ENCODE measurements around the gene RILPL1.
"Not testable (repeated sequence)": the region's sequence is repeated elsewhere in the genome, so short reads cannot be mapped to it uniquely, and the experiment has no call there.

RILPL1 gene

GRCh38 chr12:123528858-123529257 is 4.7 kb downstream of the RILPL1 start:
- DNase-seq = no peak

GRCh38 chr12:123526542-123527080 is 6.9 kb downstream of the RILPL1 start:
- no peak for DNase-seq

- no peak for DNase-seq
Measured at GRCh38 chr12:123524378-123524777, 9.1 kb downstream of the RILPL1 start.

- DNase-seq = no peak
Measured at GRCh38 chr12:123523518-123523917, 10.0 kb downstream of the RILPL1 start.

GRCh38 chr12:123522164-123522563 is 11.4 kb downstream of the RILPL1 start:
- DNase-seq = no peak

DNA sequence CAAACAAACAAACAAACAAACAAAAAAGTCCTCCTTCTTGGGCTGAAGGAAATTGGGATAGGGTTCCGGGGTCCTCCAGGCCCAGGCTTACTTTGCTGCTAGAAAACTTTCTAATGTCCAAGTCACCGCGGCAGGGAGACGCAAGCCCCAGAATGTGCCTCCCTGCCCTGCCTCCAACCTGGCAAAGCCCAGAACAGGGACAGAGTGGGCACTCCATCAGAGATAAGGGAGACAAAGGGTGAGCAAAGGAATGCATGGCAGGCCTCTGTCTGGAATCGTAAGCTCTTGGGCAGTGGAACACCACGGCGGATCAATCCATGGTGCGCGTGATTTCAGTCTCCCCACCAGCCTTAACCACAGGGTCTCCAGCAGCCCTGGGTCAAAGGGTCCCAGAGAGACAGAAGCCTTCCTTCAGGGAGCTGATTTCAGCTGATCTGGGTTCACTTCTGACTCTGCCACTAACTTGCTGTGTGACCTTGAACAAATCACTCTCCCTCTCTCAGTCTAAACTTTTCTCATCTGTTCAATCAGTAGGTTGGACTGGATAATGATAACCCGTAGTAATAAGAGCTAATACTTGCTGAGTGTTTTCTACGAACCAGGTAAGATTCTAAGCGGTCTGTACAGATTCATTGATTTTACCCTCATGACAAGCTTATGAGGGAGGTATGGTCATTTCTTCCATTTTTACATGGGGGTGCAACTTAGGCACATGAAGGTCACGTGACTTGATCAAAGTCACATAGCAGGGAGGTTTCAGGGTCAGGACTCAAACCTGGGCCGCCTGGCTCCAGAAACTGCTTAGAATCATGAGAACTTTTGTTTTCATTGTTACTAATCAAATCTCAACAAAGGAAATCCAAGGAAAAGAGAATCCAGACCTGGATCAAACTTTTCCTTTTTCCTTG is 12.7 kb downstream of the RILPL1 start:
- no peak for DNase-seq

DNA sequence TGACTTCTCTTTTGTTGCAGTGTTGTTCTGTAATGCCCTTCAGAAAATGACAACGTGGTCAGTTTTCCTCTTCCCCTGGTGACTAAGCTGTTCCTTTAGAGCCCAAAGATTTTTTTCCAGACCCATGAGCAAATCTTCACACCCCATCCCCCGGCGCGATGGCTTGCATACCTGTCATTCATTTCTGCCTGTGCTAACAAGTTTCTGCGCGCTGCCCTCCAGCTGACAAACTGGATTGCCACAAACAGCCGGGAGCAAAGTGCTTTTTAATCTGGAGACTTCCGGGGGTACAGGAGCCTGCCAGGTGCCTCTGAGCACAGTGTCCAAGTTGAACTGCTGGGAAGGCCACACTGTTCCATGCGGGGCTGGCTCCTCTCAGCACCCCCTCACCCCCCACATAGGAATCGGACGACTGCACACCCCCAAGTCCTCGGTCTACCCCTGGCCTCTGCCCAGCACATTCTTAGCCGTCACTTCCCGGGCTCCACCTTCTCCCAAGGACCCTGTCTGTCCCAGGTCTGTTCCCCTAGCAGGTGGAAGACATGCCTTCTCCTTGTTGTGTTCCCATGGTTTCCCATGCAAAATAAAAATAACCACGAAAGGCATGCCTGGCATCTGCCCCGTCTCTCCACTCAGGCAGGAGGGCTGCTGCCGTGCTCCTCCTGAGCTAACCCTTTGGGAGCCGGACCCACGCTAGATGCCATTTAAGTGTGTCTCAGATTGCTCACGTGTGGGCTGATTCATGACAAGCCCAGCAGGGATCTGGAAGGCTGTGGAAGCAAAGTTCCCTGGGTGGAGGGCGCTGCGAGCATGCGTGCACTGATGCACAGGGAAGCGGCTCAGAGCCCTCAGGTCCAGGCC is 14.1 kb downstream of the RILPL1 start:
- DNase-seq = no peak

GRCh38 chr12:123516216-123516780 is 17.2 kb downstream of the RILPL1 start:
- no peak for DNase-seq

- DNase-seq = not testable (repeated sequence)
Measured at GRCh38 chr12:123514582-123515221, 18.8 kb downstream of the RILPL1 start.

GRCh38 chr12:123513805-123514204 is 19.7 kb downstream of the RILPL1 start:
- no peak for DNase-seq

- DNase-seq = no peak
Measured at GRCh38 chr12:123512838-123513665, 20.5 kb downstream of the RILPL1 start.

DNA sequence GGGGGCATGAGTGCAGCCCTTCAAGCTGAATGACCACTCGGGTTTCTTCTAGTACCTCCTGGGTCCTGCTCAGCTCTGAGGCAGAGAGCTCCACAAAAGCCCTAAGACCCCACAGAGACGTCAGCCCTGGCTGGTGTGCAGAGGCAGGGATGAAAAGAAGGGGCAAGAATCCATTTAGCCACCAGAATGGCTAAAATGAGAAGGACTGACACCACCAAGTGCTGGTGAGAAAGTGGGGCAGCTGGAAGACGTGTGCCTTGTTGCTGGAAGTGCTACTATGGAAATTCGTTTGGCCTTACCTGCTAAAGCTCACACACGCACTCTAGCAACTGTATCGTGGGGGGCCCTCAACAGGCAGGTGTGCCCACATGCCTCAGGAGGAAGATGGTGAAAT is 26.7 kb downstream of the RILPL1 start:
- no peak for DNase-seq

GRCh38 chr12:123506059-123506842 is 27.3 kb downstream of the RILPL1 start:
- no peak for DNase-seq

DNA sequence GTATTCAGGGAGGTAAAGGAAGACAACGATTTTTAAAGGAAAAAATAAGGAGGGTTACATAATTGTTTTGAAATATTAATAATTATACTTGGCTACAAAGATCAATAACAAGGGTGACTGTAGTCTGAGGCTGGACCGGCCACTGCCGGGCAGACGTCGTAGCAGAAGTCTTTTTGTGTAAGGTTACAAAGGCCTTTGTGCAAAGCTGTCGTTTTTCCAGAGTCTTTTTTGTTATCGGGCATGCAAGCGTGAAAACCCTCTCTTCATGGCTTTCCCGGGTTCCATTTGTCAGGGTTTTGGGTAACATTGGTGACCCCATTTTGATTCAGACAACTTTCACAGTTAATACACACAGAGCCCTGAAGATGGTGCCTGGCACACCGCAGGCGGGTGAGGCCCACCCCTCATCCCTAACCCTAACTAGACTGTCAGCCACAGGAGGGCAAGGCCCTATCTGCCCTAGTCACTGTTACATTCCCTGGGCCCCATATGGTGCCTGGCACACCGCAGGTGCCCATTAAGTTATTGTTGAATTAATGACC is 31.3 kb downstream of the RILPL1 start:
- DNase-seq = no peak

DNA sequence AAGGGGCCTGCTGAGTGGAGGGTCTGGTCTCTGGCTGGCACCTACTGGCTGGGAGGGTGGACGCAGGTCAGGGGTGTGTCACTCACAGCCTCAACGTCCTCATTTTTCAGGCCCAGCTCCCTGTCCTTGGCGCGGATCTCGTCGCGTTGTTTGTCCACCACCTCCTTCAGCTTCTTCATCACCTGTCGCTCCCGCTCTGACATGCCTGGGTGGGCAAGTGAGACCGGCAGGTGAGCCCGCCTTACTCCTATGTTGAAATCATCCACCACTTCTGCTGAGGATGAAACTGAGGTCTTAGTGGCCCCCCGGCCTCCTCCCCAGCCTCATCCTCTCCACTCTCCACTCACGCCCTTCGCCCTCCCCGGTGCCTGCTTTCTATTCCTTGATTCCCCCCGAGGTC is 34.2 kb downstream of the RILPL1 start:
- no peak for DNase-seq

- no peak for DNase-seq
Measured at GRCh38 chr12:123498126-123498825, 35.2 kb downstream of the RILPL1 start.

DNA sequence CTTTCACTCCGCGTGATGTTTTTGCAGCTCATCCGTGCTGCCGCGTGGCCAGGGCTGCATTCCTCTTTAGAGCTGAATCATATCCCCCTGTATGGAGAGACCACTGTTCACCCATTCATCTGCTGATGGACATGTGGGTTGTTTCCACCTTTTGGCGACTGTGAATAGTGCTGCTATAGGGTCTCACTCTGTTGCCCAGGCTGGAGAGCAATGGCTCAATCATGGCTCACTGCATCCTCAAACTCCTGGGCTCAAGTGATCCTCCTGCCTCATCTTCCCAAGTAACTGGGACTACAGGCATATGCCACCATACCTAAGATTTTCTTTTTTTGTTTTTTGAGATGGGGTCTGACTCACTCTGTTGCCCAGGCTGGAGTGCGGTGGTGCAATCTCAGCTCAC is 36.5 kb downstream of the RILPL1 start:
- no peak for DNase-seq

DNA sequence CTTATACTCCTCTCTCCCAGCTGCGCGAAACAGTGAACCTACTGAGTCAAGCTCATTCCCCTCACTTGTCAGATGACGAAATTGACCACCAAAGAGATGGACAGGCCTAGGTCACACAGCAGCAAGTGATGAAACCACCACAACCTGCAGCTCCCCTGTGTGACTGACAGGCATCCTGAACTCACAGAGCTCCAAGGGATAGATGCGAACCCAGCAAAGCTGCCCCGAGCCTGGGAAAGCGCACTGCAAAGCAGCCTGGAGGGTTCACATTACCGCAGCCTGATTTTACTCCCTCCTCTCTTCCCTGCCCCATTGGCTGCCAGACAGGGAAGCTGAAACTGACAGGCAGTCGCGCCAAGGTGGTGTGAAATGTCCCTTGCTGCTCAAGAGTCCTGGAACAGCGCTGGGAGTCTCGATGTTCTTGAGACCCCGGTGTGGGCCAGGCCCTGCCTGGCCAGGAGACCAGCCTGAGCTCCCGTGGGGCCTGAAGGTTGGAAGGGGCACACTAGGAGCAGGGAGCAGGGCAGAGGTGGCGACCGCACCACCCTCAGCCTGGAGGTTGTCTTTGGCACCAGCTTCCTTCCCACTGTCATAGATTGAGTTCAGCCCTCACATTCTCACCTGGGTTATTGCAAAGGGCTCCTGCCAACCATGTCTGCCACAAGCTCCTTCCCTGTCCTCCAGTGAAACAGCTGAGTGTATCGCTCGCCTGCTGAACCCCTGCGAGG is 39.2 kb downstream of the RILPL1 start:
- no peak for DNase-seq

- DNase-seq = not testable (repeated sequence)
Measured at GRCh38 chr12:123492339-123493039, 41.0 kb downstream of the RILPL1 start.
